Measurements from ENCODE around the gene CYP27A1.
"Not testable (repeated sequence)": the region's sequence is repeated elsewhere in the genome, so short reads cannot be mapped to it uniquely, and the experiment has no call there.

CYP27A1 gene

GRCh38 chr2:218834685-218835084, 52.7 kb downstream of the CYP27A1 start:
- DNase-seq: peak; percentile 48

DNA sequence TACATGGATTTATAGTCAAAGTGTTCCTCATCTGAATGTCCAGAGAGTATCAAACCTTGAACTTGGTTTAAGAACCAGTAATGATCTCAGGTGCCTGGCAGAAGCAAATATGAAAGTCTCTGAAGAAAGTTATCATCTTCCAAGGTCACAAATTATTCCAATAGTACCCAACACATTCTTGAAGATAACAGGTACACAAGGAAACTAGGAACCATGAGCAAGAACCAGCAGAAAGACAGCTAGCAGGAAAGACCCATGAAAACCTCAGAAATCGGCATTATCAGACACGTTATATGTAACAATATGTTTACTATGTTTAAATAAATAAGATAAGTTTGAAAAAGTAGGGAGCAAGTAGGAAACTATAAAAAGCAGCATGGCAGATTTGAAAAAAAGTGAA, 55.5 kb downstream of the CYP27A1 start:
- DNase-seq: no peak

GRCh38 chr2:218839430-218839829, 57.5 kb downstream of the CYP27A1 start:
- no peak for DNase-seq

DNA sequence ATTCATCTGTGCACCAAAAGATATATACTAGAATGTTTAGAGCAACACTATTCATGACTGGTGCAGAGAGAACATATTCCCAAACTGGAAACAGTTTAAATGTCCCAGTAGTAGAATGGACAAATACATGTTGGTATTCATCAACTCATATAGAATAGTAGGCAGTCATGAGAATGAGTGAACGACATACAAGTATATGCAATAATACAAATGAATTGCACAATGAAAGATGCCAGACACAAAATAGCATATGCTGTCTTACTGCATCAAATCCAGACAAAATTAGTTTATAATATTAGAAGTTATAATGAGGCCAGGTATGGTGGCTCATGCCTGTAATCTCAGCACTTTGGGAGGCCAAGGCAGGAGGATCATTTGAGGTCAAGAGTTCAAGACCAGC, 57.9 kb downstream of the CYP27A1 start:
- DNase-seq: no peak

DNA sequence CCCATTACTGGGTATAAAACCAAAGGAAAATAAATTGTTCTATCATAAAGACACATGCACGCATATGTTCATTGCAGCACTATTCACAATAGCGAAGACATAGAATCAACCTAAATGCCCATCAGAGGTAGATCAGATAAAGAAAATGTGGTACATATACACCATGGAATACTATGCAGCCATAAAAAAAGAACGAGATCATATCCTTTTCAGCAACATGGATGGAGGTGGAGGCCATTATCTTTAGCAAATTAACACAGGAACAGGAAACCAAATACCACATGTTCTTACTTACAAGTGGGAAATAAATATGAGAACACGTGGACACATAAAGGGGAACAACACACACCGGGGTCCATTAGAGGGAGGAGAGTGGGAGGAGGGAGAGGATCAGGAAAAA, 62.4 kb downstream of the CYP27A1 start:
- DNase-seq: not testable (repeated sequence)

- not testable (repeated sequence) for DNase-seq
These were observed 65.0 kb downstream of the CYP27A1 start for GRCh38 chr2:218846963-218847362.

DNA sequence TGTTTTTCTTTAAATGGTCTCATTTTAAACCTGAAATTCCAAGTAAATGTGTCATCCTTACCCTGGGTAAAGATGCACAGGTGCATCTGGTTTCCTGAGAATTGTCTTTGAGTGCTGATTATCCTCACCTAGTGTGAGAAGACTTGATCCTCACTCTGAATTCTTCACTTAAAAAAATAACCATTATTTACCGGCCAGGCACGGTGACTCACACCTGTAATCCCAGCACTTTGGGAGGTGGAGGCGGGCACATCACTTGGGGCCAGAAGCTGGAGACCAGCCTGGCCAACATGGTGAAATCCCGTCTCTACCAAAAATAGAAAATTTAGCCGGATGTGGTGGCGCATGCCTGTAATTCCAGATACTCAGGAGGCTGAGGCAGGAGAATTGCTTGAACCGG, 67.8 kb downstream of the CYP27A1 start:
- no peak for DNase-seq

DNA sequence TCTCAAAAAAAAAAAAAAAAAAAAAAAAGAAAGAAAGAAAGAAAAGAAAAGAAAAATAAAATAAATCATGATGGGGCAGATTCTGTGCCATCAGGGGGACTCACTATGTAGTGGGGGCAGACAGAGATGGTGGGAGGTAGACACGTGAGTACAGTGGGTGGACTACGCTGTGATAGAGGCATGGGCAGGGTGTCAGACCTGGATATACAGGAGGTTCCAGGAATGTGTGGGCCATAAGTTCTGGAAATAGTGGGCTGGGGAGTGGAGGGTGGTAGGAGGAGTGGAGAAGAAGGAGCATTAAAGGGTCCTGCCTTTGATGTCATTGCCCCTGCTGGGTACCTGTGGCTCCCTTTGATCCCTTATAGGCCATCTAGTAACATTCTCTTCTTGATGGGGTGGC, 68.8 kb downstream of the CYP27A1 start:
- no peak for DNase-seq

DNA sequence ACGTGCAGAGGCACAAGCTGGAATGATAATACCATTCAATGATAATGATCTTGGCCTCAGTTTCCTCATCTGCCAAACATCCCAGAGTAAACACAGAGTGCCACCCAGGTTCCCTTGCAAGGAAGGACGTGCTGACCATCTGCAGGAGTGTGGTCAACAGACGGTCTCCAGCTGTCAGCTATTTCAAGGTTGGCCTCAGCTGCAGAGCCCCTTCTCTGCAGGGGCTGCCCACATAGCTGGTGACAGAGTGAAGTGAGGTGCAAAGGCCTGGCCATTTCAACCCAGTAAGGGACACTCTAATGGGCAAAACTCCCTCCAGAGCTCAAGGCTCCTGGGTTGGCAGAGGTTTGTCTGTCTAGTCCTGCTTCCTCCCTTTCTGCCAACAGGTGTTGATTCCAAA, 69.3 kb downstream of the CYP27A1 start:
- no peak for DNase-seq

GRCh38 chr2:218852911-218853667, 71.1 kb downstream of the CYP27A1 start:
- peak; percentile 44 for DNase-seq

- peak; percentile 5 for DNase-seq
These were observed 71.8 kb downstream of the CYP27A1 start for GRCh38 chr2:218853766-218854165.

- no peak for DNase-seq
These were observed 72.9 kb downstream of the CYP27A1 start for GRCh38 chr2:218854860-218855259.

GRCh38 chr2:218855305-218856166, 73.6 kb downstream of the CYP27A1 start:
- no peak for DNase-seq

- no peak for DNase-seq
These were observed 74.4 kb downstream of the CYP27A1 start for GRCh38 chr2:218856167-218856895.

- DNase-seq: no peak
These were observed 74.9 kb downstream of the CYP27A1 start for GRCh38 chr2:218856896-218857243.

- no peak for DNase-seq
These were observed 75.6 kb downstream of the CYP27A1 start for GRCh38 chr2:218857371-218858137.

DNA sequence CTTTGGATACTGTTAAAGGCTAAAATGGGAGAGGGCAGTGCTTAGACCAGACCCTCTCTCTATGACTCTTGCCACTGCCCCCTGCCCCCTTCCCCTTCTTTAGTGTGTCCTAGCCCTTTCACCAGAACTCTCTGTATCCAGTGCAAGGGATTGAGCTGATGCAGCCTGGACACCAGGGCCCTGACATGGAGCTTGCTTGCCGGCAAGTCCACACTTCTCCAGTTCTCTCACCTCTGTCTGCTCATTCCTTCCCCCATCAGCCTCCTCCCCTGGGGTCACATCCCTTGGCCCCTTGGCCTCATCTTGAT, 76.1 kb downstream of the CYP27A1 start:
- no peak for DNase-seq

- no peak for DNase-seq
These were observed 77.0 kb downstream of the CYP27A1 start for GRCh38 chr2:218858671-218859555.

DNA sequence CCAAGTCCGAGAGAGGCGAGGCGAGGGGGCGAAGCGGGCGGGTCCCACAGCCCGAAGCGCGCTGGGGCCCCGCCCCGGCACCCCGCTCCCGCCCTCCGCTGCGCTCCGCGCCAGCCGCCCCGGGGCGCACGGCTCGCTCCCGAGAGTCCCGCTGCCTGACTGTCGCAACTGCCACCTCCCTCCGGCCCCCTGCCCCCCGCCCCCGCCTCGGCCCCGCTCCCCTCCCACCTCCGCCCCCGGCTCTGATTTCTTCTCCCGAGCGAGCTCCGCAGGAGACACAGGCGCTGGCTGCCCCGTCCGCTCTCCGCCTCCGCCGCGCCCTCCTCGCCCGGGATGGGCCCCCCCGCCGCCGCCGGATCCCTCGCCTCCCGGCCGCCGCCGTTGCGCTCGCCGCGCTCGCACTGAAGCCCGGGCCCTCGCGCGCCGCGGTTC, 77.6 kb downstream of the CYP27A1 start, which contains the start of gene WNT6:
Gene WNT6, plus strand, starts transcription at position 250 of the 432 bp plus-strand sequence. CDS start 233 bp downstream, outside the sequence.
- no peak for DNase-seq

DNA sequence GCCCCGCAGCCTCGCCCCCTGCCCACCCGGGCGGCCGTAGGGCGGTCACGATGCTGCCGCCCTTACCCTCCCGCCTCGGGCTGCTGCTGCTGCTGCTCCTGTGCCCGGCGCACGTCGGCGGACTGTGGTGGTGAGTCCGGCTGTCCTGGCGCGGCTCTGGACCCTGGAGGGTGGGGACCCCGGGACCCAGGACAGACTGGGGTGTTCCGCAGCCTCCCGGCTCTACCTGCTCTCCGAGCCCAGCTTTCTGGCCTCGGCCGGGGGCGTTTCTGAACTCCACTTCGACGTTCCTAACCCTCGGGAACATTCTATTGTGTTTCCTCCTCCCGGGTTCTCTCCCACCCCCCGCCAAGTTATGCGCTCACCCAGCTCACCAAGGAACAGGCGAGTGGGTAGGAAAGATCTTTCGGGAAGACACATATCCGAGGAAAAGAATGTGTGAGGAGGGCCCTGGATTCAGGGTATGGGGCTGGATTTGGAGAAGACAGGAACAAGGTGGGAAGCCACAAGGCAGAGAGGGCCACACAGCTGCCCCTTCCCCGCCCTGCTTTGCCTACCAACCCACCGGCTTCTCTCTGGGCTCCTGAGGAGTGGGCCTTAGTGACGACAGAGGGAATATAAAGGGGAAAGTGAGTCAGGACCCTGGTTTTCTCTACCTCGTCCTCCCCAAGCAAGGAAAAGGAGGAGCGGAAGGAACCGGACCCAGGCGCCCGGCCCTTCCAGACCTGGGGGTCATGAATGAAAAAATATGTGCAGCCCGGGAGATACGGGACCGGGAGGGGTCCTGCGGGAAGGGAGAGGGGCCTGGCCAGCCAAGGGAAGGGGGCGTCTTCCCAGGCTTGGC, 78.3 kb downstream of the CYP27A1 start:
- DNase-seq: no peak

DNA sequence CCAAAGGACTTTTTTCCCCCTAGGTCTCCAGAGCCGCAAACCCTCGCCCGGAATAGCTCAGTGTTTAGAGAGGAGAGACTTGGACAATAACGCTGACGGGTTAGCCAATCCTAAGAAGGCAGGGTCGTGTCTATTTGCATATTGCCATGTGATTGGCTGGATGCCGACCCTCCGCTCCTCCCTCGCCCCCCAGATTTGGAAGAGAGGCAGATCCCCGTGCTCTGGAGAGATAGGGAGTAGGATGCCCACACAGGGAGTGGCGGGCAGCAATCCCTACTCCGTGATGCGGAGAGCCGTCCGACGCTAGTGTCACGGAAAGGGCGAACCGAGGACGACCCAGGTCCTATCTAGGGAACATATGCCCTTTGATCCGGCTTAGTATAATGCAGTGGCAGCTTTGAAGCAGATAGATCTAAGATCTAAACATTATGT, 79.0 kb downstream of the CYP27A1 start:
- peak; percentile 79 for DNase-seq

All from NCI-H146 (cell line).